HG02973 (cell line): Measurements from ENCODE around the gene SSTR4.

Source experiments
- ATAC-seq: cut with Tn5 transposase; IDR thresholded peaks from one replicate; pipeline ENCODE4 v1.9.1; 2021; ENCODE audit warnings: moderate library complexity; ENCODE audit not compliant: unreplicated experiment

The SSTR4 gene

DNA sequence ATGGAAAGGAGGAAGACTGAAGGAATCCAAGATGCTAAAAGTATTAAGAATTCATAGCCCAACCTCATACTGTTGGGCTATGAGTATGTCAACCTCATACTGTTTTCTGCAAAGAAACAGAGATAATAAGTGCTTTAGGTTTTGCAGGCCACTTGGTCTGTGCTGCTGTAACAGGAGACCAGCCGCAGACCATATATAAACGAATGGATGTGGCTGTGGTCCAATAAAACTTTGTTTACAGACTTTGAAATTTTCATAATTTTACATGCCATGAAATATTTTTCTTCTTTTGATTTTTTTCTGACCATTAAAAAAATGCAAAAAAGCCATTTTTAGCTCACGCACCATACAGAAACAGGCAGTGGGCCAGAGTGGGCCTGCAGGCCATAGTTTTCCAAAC is 28.1 kb downstream of the SSTR4 start:
- no peak for ATAC-seq

GRCh38 chr20:23063581-23063980 is 28.5 kb downstream of the SSTR4 start:
- ATAC-seq = no peak

DNA sequence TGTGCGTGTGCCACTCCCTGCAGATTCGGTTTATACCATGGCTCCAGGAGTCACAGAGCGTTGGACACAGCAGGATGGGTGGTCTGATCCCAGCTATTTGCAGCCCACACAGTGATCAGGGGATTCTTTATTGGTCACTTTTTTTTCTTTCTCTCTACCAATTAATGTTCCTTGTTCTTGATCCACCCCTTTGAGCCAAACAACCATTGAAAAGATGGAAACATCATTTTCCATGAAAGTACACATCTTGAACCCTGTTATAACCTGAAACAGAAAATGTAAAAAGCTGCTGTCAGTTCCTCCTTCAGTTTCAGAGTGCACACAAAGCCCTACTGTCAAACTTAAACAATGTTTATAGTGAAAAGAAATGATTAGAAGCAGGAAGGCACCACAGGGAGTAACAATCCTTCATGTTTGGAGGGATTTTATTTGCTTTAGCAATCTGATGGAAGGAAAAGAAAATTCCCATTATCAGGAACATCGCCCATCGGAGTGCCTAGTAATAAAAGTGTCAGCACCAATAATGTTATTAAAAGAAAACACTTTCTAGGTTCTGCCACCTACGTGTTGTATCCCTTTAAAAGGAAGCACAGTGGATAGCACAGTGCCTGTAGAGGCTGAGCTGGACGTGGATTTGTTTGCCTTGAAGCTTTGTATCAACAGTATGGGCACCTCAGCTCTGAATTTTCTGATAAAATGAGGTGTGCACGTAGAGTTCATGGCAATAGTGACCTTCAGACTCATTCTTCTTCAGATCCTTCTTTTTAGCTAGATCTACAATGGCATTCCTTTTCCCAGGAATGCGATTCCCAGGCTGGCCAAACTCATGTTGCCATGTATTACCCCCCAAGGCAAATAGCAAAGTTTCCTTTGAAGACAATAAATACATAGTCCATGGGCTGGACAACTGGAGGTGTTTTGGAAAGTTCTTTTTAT is 30.4 kb downstream of the SSTR4 start:
- no peak for ATAC-seq

DNA sequence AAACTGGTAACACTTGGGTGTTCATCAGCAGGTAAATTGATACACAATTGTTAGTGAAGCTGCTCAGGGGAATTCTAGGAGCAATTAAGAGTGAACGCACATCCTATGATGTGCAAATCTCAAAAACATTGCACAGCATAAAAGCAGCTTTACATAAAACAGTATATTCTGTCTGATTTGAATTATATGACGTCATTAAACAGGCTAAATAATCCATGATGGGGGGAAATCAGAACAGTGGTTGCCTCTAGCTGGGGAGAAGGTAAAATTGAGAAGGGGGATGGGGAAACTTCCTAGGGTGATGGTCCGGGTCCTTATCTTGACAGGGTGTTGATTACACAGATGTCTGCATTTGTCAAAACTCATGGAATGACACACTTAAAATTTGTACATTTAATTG is 31.7 kb downstream of the SSTR4 start:
- no peak for ATAC-seq

- ATAC-seq = no peak
Observed at GRCh38 chr20:23068283-23068682, 33.2 kb downstream of the SSTR4 start.

- no peak for ATAC-seq
Observed at GRCh38 chr20:23069108-23069507, 34.0 kb downstream of the SSTR4 start.

DNA sequence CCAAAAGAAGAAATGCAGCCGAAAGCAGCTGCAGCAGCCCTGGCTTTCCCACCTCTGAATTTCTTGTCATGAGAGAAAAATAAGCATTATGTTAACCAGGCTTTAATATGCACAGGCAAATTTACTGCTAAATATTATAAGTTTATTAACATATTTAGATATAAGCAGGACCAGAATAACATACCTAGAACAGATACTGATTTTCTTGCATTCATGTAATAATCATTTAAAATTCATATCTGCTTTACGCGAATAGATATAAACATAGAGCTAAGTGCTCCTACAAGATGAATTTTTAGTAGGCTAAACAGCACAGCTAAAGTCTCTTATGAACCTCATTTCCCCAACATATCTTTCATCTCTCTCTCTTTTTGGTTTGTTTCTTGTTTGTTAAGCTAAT is 36.3 kb downstream of the SSTR4 start:
- no peak for ATAC-seq

- no peak for ATAC-seq
Observed at GRCh38 chr20:23071996-23072395, 36.9 kb downstream of the SSTR4 start.

DNA sequence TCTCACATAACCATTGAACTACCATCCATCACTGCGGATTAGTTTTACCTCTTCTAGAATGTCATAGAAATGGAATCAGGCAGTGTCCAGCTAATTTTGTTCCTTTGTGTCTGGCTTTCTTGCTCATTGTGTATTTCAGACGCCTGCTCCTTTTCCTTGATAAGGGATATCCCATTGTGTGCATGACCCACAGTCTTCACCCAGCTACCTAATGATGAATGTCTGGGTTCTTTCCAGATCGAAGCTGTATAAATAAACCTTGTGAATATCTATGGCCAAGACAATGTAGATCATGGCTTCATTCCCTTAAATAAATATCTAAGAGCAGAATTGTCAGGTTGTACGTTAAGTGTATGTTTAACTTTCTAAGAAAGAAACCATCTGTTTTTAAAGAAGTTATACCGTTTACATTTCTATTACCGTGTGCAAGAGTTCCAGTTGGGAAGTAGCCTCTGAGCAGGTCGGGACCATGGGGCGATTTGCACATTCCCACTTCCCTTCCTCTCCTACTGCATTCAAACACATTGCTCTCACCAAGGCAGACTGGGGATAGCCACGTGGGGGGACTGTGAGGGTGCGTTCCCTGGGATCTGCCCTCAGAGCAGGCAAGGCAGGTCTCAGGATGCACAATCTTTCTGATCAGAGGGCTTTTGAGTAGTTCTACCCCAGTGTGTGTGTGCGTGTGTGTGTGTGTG is 37.9 kb downstream of the SSTR4 start:
- no peak for ATAC-seq

DNA sequence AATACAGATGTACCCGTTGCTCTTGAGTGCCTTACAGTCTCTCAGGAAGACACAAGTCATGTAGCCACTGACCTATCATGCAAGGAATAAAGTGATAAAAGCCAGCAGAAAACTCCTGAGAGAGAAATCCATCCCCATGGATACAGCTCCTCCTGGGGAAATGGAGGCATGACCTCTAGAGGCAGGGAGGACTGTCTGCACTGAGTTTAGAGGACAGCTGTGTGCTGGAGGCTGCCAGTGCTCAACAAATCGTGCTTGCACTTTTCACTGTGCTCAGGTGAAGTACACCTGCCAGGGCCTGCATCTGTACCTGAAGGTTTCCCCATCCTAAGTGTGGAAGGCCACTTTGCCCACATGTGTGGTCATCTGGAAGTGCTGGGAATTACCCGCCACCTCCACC is 38.9 kb downstream of the SSTR4 start:
- no peak for ATAC-seq

- ATAC-seq = no peak
Observed at GRCh38 chr20:23077277-23077676, 42.2 kb downstream of the SSTR4 start.

- ATAC-seq = no peak
Observed at GRCh38 chr20:23078351-23079015, 43.4 kb downstream of the SSTR4 start.

GRCh38 chr20:23079016-23079351 is 43.9 kb downstream of the SSTR4 start:
- no peak for ATAC-seq

- ATAC-seq = no peak
Observed at GRCh38 chr20:23079926-23080325, 44.8 kb downstream of the SSTR4 start.

GRCh38 chr20:23080521-23080920 is 45.4 kb downstream of the SSTR4 start:
- no peak for ATAC-seq

DNA sequence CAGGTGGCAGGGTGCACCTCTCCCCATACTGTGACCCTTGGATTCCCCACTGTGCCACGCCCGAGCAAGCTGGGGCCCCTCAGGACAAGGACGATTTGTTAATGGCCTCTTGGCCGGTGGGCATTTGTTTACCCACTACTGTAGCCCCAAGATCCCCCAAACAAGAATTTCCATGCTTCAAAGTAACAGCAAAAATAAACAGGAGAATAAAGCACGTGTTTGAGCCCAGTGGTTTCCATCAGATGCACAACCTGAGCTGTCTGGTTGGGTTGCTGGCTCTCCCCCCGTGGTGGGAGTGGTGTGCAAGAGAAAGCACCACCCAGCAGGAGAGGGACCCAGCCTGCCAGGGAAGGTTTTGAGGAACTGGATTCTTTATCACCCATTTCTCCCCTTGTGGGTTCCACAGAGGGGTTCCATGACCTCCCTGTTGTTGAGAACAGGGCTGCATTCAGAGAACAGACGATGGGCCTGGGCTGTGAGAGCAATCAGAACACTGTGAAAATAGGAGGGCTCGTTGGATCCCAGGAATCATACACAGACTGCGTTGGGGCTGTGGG is 46.2 kb downstream of the SSTR4 start:
- ATAC-seq = no peak

DNA sequence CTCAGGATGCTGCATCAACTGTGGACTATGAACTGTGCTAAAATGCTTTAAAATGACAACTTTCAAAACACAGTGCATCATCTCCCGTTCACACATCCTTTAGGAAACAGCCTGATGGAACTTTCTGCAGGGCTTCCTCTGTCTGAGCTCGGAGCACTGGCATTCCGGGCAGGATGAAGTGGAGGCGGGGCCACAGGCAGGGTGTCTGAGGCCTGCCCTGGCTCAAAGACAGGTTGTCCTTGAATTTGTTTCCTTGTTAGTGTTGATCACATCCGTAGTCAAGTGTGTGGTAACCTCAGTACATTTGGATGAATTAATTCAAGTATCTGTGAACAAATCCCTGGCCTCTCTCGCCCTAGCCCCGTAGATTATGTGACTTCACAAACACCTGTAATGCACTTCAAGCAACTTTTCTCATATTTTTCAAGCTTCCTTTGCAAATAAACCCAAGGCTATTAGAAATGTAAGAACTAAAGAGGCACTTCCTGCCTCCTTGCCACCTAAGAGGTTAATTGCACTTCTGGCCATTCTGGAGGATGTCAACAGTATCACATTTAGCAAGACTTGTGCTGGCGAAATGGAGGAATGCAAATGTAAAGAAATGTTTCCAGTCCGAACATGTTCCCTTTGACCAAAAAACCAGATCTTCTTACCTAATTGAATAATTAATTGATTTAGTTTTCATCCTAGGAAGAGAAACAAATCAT is 47.9 kb downstream of the SSTR4 start:
- ATAC-seq = no peak

DNA sequence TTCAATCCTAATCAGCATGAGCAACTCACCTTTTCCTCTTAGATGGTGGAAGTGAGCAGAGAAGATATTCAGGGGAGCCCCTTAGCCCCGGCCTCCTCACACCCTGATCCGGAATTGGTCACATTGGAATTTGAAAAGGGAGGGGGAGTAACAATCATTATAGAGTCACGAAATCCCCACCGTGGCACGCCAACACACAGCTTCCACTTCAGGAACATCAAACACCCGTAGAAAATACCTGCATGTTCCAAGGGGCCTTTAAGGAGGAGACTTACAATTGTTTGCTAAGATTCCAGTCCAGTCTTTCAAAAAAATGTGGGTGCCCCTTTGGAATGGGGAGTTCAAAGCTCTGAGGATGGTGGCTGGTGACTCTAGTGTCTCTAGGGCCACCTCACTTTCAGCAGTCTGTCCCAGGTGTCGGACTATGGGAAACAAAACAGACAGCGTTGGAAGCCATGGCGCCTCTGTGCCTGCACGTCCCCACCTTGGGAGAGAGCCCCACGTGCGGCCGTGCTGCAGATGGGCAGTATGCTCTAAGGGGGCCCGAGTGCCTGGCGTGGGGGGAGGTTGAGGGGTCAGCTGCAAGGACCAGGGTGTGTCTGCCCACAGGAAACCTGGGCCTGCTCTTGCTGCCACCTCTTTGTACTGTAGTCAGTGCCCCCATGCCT is 48.6 kb downstream of the SSTR4 start:
- ATAC-seq = no peak

DNA sequence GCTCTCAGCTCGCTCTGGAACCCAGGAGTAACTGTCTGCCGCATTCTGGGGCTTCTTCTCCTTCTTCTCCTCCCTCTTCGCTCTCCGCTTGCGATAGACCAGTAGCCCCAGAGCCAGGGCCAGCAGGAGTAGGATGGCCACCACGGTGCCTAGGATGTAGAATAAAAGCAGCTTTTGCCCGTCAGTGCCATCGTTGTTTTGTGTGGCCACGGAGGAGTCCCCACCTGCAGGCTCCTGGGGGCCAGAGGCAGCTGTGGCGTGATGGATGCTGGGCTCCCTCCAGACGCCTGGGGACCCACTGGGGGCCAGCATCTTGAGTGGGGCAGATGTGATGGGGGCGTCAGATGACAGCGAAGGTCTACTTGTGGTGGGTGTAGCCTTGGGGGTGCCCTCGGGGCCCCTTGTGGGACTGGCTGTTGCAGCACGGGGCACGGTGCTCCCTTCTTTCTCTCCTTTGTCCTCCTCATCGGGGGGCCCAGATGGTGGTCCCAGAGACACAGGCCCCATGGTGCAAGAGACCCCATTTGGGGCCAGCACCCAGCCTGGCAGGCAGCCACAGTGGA is 49.3 kb downstream of the SSTR4 start:
- no peak for ATAC-seq

GRCh38 chr20:23084845-23085365 is 49.8 kb downstream of the SSTR4 start:
- ATAC-seq = no peak
